Measurements from ENCODE around the gene FGF4.
A peak's percentile ranks its signal among the peaks of the same experiment; 100 is the strongest.

The FGF4 gene

GRCh38 chr11:69808667-69809086 is 33.5 kb upstream of the FGF4 start:
- no peak for DNase-seq (ENCODE audit: low read depth in 1 of 2, low spot score in 1 of 2)

DNA sequence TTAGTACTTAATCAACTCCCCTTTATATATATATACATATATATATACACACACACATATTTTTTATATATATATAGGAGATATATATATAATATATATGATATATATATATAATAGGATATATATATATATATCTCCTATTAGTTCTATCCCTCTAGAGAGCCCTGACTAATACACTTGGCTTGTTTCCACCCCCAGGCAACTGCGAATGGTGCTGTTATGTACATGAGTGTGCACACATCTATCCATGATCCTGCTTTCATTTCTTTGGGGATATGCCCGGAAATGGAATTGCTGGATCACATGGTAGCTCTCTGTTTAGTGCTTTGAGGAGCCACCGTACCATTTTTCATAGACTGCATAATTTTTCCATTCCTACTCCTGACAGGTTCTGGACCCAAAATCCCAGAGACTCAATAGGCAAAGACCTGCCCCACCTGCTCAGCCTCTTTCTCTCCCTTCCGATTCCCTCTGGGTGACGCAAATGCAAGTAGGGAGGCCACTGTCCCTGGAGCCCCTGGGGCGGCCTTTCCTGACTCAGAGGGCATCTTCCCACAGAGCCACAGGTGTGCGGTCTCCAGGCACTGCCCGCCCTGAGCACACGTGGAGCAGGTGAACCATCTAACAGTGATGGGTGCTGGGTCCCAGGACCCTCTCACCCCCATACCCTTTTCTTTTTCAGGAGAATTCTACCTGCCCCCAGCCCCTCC is 32.1 kb upstream of the FGF4 start:
- no peak for DNase-seq (ENCODE audit: low read depth in 1 of 2, low spot score in 1 of 2)

DNA sequence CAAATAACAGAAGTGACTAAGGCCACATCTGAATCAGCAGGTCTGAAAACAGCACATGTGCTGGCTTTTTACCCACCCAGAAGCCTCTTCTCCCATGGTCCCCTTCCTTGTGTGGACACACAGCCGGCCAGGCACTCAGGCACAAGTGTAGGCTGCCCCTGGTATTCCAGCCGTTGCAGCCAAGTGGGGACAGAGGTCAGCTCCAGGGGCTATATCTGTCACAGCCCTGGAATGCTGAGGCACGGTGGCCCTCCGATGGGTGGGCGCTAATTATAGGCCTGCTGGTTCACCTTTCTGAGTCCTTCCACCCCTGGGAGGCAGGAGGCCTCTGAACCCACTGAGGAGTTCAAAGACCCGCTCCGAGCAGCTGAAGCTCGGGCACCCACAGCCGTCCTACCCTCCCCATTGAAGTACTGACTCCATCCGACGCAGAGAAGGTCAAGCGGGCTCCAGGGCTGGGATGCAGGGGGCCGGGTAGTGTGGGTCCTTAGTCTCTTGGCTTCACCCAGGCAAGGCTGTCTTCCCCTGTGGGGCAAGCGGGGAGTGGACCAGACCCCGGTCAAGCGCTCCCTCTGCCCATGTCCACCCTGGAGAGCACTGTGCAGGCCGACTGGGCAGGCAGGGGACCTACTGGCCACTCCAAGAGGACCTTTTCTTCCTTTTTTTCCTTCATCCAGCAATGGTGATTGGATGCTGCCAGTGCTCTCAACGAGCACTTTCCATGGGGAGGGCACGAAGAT is 29.8 kb upstream of the FGF4 start:
- no peak for DNase-seq (ENCODE audit: low read depth in 1 of 2, low spot score in 1 of 2)

GRCh38 chr11:69803604-69804218 is 28.6 kb upstream of the FGF4 start:
- DNase-seq (ENCODE audit: low read depth in 1 of 2, low spot score in 1 of 2): no peak

- no peak for DNase-seq (ENCODE audit: low read depth in 1 of 2, low spot score in 1 of 2)
These were observed 27.9 kb upstream of the FGF4 start for GRCh38 chr11:69803022-69803421.

GRCh38 chr11:69802590-69802989 is 27.4 kb upstream of the FGF4 start:
- no peak for DNase-seq (ENCODE audit: low read depth in 1 of 2, low spot score in 1 of 2)

DNA sequence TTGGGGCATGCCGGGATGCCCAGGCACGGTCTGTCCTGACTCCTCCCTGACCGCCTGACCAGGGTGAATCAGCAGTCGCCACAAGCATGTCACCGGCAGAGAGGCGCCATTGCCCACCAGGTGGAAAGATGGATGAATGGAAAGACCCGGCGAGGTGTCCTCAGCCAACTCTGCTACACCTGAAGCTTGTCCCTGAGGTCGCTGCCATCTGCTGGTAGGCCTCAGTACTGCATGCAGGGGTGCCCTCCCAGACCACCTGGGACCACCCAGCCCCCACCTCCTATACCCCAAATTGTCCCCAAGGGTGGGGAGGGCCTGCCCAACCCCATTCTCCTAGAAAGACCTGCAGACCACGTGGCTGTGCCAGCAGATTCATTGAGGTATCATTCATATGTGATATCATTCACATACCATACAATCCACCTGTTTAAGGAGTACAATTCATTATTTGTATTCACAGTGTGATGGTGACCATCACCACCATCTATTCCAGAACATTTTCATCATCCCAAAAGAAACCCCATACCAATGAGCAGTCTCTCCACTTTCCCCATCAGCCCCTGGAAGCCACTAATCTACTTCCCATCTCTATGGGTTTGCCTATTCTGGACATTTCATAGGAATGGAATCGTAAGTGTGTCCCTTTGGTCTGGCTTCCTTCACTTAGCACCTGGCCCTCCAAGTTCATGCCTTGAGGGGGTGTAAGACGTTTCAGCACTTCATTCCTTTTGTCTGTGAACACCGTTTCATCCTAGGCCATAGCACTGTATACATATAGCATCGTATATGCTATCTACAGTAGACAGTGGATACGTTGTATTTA is 26.6 kb upstream of the FGF4 start:
- peak in 1 of 2 donors; percentile 20 for DNase-seq (ENCODE audit: low read depth in 1 of 2, low spot score in 1 of 2)

GRCh38 chr11:69800278-69800677 is 25.1 kb upstream of the FGF4 start:
- DNase-seq (ENCODE audit: low read depth in 1 of 2, low spot score in 1 of 2): no peak

DNA sequence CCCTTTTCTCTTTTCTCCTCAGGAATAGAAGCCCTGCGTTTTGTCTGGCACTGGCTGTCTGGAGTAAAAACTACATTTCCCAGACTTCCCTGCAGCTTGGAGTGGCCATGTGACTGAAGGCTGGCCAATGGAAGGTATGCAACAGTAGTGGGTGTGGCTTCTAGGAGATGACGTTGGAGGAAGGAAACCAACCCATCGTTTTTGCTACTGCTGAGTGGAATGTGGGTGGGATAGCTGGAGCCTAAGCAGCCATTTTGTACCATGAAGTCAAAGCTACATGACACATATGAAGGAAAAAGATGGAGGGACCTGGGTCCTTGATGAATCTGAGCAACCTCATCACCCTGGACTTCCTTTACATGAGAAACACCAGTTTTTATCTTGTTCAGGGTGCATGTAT is 24.4 kb upstream of the FGF4 start:
- DNase-seq (ENCODE audit: low read depth in 1 of 2, low spot score in 1 of 2): no peak

- no peak for DNase-seq (ENCODE audit: low read depth in 1 of 2, low spot score in 1 of 2)
These were observed 24.0 kb upstream of the FGF4 start for GRCh38 chr11:69799097-69799496.

- DNase-seq (ENCODE audit: low read depth in 1 of 2, low spot score in 1 of 2): no peak
These were observed 22.8 kb upstream of the FGF4 start for GRCh38 chr11:69797737-69798528.

GRCh38 chr11:69797156-69797555 is 22.0 kb upstream of the FGF4 start:
- no peak for DNase-seq (ENCODE audit: low read depth in 1 of 2, low spot score in 1 of 2)

DNA sequence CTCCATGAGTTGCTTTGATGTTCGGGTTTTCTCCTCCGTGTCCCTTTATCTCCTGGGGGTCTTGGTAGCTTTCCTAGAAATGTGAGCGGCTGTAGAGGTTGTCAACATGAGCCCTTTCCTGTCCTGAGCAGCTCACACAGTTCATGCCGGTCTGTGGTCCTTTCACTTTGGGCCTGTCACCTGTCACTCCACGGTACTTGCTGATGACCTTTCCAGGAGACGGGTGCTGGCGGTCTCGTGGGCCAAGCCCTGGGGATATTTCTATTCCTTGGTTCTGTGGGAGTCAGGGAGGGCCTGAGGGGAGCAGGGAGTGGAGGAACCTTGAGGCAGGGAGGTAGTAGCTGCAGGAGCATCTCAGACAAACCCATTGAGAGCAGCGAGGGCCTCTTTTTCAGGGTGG is 20.9 kb upstream of the FGF4 start:
- no peak for DNase-seq (ENCODE audit: low read depth in 1 of 2, low spot score in 1 of 2)

GRCh38 chr11:69791276-69792180 is 16.4 kb upstream of the FGF4 start:
- DNase-seq (ENCODE audit: low read depth in 1 of 2, low spot score in 1 of 2): no peak

GRCh38 chr11:69788956-69789355 is 13.8 kb upstream of the FGF4 start:
- no peak for DNase-seq (ENCODE audit: low read depth in 1 of 2, low spot score in 1 of 2)

GRCh38 chr11:69787906-69788305 is 12.8 kb upstream of the FGF4 start:
- no peak for DNase-seq (ENCODE audit: low read depth in 1 of 2, low spot score in 1 of 2)

DNA sequence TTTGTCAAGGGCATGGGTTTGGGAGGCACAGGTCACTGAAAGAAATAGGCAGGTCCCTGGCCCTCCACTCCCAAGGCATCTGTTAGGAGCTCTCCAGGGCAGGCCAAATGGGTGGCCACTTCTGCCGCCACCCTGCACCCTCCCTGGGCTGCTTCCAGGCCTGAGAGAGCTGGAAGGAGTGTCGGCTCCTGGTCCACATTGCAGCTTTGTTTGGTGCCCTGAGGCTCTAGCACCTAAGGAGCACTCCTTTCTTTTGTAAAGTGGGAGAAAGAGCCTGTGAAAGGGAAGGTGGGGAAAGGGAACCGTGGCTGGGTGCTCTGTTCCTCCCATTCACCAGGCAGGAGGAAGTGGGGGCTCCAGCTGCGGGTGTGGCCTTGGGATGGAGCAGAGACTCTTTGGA is 12.3 kb upstream of the FGF4 start:
- no peak for DNase-seq (ENCODE audit: low read depth in 1 of 2, low spot score in 1 of 2)

DNA sequence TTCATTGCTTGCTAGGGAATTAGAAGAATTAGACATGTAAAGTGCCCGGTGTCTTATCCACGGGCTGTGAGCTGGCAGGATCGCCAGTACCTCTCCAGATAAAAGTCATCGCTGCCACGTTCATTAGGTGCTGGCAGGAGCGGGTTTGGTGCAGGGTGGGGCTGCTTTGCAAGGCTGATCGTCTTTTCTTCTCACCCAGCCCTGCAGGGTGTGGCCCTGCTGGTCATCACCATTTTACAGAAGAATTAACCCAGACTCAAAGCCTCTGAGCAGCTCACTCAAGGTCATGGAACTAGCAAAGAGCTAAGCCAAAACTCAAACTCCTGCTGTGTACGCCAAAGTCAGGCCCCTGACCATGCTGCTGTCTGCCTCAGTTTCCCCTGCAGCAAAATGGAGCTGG is 6.1 kb upstream of the FGF4 start:
- DNase-seq (ENCODE audit: low read depth in 1 of 2, low spot score in 1 of 2): no peak

DNA sequence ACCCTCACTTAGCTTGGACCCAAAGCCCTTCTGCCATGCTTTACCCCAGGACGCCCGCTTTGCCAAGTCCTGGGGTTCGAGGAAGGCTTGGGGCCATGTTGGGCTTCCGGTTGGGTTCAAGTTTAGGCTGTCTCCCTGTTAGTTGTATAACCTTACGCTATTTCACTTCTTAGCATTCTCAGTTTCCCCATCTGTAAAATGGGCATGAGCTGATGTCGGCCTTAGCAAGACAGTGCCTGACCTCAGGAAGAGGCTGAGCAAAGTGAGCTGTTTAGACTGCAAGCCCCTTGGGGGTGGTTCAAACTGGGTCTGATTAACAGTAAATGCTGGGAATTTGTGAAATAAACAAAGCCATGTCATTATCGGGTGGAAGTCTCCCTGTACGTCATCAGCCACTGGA is 3.2 kb upstream of the FGF4 start:
- DNase-seq (ENCODE audit: low read depth in 1 of 2, low spot score in 1 of 2): no peak
